SK-N-SH treated with all-trans-retinoic acid at 6 μM for 48 hours (cell line): Measurements from ENCODE around the gene FAM217B.

ENCODE experiments used
- ATAC-seq: fragments of 200-7000 bp; cut with Tn5 transposase; 3 replicates; pipeline ENCODE4 v1.9.1; 2020; ENCODE audit warnings: mild to moderate bottlenecking, moderate library complexity
- ARNTL ChIP-seq: fragments of 450-650 bp; formaldehyde crosslinking; IDR thresholded peaks from 2 replicates; pipeline ENCODE4 v1.5.0; 2020; ENCODE audit warnings: low read depth, mild to moderate bottlenecking, moderate library complexity, borderline replicate concordance
- CSDC2 ChIP-seq: fragments of 250-450 bp; sonication (Bioruptor Pico); IDR thresholded peaks from 2 replicates; pipeline ENCODE4 v1.5.0; 2020; ENCODE audit warnings: mild to moderate bottlenecking, moderate library complexity
- ESRRG ChIP-seq: fragments of 250-450 bp; sonication (Bioruptor Pico); IDR thresholded peaks from 2 replicates; pipeline ENCODE4 v1.6.1; 2021; ENCODE audit warnings: mild to moderate bottlenecking
- GLIS3 ChIP-seq: fragments of 250-450 bp; sonication (Bioruptor Pico); IDR thresholded peaks from 2 replicates; pipeline ENCODE4 v1.5.0; 2020; ENCODE audit warnings: mild to moderate bottlenecking, moderate library complexity
- ISL1 ChIP-seq: fragments of 250-450 bp; sonication (Bioruptor Pico); IDR thresholded peaks from 2 replicates; pipeline ENCODE4 v2.1.2; 2022; ENCODE audit warnings: mild to moderate bottlenecking, moderate library complexity
- OSR1 ChIP-seq: fragments of 250-450 bp; sonication (Bioruptor Pico); IDR thresholded peaks from 2 replicates; pipeline ENCODE4 v1.8.0; 2022; ENCODE audit warnings: moderate library complexity, mild to moderate bottlenecking, inconsistent platforms
- PPARA ChIP-seq: fragments of 250-450 bp; sonication (Bioruptor Pico); IDR thresholded peaks from 2 replicates; pipeline ENCODE4 v1.5.0; 2020; ENCODE audit warnings: mild to moderate bottlenecking, borderline replicate concordance
- RARB ChIP-seq: fragments of 250-450 bp; sonication (Bioruptor Pico); IDR thresholded peaks from 2 replicates; pipeline ENCODE4 v1.8.0; 2021; ENCODE audit warnings: mild to moderate bottlenecking, moderate library complexity
- TCF4 ChIP-seq: fragments of 250-450 bp; sonication (Bioruptor Pico); IDR thresholded peaks from 2 replicates; pipeline ENCODE4 v1.8.0; 2021; ENCODE audit warnings: mild to moderate bottlenecking, moderate library complexity, borderline replicate concordance
- TOX ChIP-seq: fragments of 250-450 bp; sonication (Bioruptor Pico); IDR thresholded peaks from 2 replicates; pipeline ENCODE4 v1.8.0; 2021; ENCODE audit warnings: mild to moderate bottlenecking, moderate library complexity, borderline replicate concordance
- ZC3H10 ChIP-seq: fragments of 250-450 bp; sonication (Bioruptor Pico); IDR thresholded peaks from 2 replicates; pipeline ENCODE4 v1.5.1; 2021; ENCODE audit warnings: mild to moderate bottlenecking, moderate library complexity
- ZFP3 ChIP-seq: fragments of 250-450 bp; sonication (Bioruptor Pico); IDR thresholded peaks from 2 replicates; pipeline ENCODE4 v1.5.0; 2020; ENCODE audit warnings: mild to moderate bottlenecking, moderate library complexity
- ZNF565 ChIP-seq: fragments of 450-650 bp; formaldehyde crosslinking; conservative IDR thresholded peaks from 2 replicates; pipeline ENCODE4 v1.5.0; 2020; ENCODE audit warnings: low read depth, mild to moderate bottlenecking, moderate library complexity
- ZNF70 ChIP-seq: fragments of 450-650 bp; formaldehyde crosslinking; IDR thresholded peaks from 2 replicates; pipeline ENCODE4 v1.5.0; 2020; ENCODE audit warnings: mild to moderate bottlenecking, moderate library complexity
- ZNF8 ChIP-seq: fragments of 450-650 bp; formaldehyde crosslinking; IDR thresholded peaks from 2 replicates; pipeline ENCODE4 v1.5.0; 2020; ENCODE audit warnings: mild to moderate bottlenecking, moderate library complexity
- TF ChIP-seq, protein P1 (sequence below): fragments of 250-450 bp; sonication (Bioruptor Pico); IDR thresholded peaks from 2 replicates; pipeline ENCODE4 v1.5.0; 2020; ENCODE audit warnings: mild to moderate bottlenecking, moderate library complexity
- TF ChIP-seq, protein P2 (sequence below): fragments of 250-450 bp; sonication (Bioruptor Pico); IDR thresholded peaks from 2 replicates; pipeline ENCODE4 v1.5.1; 2021; ENCODE audit warnings: mild to moderate bottlenecking, moderate library complexity
- TF ChIP-seq, protein P3 (sequence below): fragments of 250-450 bp; sonication (Bioruptor Pico); IDR thresholded peaks from 2 replicates; pipeline ENCODE4 v1.5.1; 2020; ENCODE audit warnings: low read depth, mild to moderate bottlenecking, moderate library complexity
- TF ChIP-seq, protein P4 (sequence below): fragments of 250-450 bp; sonication (Bioruptor Pico); IDR thresholded peaks from 2 replicates; pipeline ENCODE4 v1.8.0; 2021; ENCODE audit warnings: low read depth, mild to moderate bottlenecking, moderate library complexity, borderline replicate concordance

Gene FAM217B

DNA sequence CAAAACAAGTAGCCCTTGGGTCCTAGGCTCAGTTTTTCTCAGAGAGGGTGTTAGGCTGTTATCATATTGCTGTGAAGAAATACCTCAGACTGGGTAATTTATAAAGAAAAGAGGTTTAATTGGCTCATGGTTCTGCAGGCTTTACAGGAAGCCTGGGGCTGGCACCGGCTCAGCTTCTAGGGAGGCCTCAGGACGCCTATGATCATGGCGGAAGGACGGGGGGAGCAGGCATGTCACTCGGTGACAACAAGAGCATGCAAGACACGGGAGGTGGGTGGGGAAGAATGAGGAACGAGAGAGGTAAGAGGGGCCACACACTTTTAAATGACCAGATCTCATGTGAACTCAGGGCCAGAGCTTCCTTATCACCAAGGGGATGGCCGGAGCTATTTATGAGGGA is 45.0 kb downstream of the FAM217B start:
- no peak for TF ChIP-seq ZNF70
- TF ChIP-seq TOX (CRISPR knock-in tag), result no peak
- no peak for TF ChIP-seq ARNTL
- no peak for TF ChIP-seq PPARA
- TF ChIP-seq, protein P1, sequence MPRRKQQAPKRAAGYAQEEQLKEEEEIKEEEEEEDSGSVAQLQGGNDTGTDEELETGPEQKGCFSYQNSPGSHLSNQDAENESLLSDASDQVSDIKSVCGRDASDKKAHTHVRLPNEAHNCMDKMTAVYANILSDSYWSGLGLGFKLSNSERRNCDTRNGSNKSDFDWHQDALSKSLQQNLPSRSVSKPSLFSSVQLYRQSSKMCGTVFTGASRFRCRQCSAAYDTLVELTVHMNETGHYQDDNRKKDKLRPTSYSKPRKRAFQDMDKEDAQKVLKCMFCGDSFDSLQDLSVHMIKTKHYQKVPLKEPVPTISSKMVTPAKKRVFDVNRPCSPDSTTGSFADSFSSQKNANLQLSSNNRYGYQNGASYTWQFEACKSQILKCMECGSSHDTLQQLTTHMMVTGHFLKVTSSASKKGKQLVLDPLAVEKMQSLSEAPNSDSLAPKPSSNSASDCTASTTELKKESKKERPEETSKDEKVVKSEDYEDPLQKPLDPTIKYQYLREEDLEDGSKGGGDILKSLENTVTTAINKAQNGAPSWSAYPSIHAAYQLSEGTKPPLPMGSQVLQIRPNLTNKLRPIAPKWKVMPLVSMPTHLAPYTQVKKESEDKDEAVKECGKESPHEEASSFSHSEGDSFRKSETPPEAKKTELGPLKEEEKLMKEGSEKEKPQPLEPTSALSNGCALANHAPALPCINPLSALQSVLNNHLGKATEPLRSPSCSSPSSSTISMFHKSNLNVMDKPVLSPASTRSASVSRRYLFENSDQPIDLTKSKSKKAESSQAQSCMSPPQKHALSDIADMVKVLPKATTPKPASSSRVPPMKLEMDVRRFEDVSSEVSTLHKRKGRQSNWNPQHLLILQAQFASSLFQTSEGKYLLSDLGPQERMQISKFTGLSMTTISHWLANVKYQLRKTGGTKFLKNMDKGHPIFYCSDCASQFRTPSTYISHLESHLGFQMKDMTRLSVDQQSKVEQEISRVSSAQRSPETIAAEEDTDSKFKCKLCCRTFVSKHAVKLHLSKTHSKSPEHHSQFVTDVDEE, result no peak
- no peak for TF ChIP-seq ESRRG
- no peak for TF ChIP-seq ZNF8
- no peak for TF ChIP-seq ISL1 (CRISPR knock-in tag)
- TF ChIP-seq, protein P2, sequence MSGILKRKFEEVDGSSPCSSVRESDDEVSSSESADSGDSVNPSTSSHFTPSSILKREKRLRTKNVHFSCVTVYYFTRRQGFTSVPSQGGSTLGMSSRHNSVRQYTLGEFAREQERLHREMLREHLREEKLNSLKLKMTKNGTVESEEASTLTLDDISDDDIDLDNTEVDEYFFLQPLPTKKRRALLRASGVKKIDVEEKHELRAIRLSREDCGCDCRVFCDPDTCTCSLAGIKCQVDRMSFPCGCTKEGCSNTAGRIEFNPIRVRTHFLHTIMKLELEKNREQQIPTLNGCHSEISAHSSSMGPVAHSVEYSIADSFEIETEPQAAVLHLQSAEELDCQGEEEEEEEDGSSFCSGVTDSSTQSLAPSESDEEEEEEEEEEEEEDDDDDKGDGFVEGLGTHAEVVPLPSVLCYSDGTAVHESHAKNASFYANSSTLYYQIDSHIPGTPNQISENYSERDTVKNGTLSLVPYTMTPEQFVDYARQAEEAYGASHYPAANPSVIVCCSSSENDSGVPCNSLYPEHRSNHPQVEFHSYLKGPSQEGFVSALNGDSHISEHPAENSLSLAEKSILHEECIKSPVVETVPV (CRISPR knock-in tag), result no peak
- no peak for TF ChIP-seq GLIS3 (CRISPR knock-in tag)
- TF ChIP-seq RARB, result no peak
- no peak for ATAC-seq

DNA sequence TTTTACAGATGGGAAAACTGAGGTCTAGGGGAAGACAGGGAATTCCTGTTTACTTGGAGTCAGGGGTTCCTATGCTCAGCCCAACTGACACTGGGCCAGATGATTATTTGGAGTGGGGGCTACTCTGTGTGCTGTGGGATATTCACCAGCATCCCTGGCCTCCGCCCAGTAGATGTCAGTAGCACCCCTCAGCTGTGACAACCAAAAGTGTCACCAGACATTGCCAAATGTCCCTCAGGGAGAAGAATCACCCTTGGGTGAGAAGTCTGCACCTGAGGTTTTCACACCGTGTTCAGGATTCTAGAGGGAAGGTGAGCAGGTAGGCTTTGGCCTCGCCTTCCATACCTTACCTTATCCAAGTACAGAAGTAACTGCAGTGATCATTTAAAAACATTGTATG is 45.7 kb downstream of the FAM217B start:
- ATAC-seq, result no peak
- TF ChIP-seq, protein P3, sequence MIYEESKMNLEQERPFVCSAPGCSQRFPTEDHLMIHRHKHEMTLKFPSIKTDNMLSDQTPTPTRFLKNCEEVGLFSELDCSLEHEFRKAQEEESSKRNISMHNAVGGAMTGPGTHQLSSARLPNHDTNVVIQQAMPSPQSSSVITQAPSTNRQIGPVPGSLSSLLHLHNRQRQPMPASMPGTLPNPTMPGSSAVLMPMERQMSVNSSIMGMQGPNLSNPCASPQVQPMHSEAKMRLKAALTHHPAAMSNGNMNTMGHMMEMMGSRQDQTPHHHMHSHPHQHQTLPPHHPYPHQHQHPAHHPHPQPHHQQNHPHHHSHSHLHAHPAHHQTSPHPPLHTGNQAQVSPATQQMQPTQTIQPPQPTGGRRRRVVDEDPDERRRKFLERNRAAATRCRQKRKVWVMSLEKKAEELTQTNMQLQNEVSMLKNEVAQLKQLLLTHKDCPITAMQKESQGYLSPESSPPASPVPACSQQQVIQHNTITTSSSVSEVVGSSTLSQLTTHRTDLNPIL (CRISPR knock-in tag), result no peak
- TF ChIP-seq OSR1 (CRISPR knock-in tag) (no peak), ZNF8 (no peak), CSDC2 (CRISPR knock-in tag) (no peak), TCF4 (no peak), ZNF565 (CRISPR knock-in tag) (no peak), ISL1 (CRISPR knock-in tag) (no peak)

DNA sequence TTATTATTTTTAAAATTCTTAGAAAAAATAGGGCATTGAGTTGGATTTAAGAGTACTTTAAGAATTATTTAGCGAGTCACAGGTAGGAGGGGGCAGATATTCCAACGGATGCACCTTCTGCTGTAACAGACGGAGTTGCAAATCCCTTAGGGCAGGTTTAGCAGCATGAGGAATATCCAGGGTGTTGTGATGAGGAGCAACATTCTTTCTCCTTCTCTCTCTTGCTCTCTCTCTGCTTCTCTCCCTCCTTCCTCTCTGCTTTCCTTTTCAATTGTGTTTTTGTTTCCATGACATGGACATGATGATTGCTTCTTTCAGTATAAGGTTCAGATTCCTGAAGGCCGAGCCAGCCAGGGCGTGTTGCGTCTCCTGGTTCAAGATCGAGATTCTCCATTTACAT is 46.9 kb downstream of the FAM217B start:
- ATAC-seq, result no peak
- no peak for TF ChIP-seq ESRRG
- TF ChIP-seq, all 23 proteins: peak for 0

DNA sequence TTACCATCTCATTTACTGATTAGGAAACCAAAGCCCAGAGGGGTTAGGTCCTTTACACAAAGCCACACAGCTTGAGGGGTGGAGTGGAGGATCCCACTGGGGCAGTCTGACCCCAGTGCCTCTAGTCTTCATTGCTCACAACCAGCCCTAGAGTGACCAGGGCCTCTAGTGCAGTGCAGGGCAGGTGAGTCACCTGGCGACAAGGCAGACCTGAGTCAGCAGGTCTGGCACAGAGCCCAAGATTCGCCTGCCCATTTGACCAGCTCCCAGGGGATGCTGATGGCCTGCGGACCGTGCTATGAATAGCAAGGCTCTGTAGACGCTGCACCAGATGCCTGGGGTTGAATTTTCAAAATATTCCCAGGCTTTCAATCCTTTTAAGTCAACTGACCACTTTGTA is 48.0 kb downstream of the FAM217B start:
- ATAC-seq, result no peak

More for the DNA sequence above, 48.0 kb downstream of the FAM217B start:
- TF ChIP-seq PPARA (no peak), ARNTL (no peak), OSR1 (CRISPR knock-in tag) (no peak), ZFP3 (CRISPR knock-in tag) (no peak), ZC3H10 (CRISPR knock-in tag) (no peak), TCF4 (no peak), ISL1 (CRISPR knock-in tag) (no peak), CSDC2 (CRISPR knock-in tag) (no peak), ZNF565 (CRISPR knock-in tag) (no peak), GLIS3 (CRISPR knock-in tag) (no peak), ESRRG (no peak), RARB (no peak), TOX (CRISPR knock-in tag) (no peak)
- TF ChIP-seq, protein P1, result no peak
- TF ChIP-seq, protein P4, sequence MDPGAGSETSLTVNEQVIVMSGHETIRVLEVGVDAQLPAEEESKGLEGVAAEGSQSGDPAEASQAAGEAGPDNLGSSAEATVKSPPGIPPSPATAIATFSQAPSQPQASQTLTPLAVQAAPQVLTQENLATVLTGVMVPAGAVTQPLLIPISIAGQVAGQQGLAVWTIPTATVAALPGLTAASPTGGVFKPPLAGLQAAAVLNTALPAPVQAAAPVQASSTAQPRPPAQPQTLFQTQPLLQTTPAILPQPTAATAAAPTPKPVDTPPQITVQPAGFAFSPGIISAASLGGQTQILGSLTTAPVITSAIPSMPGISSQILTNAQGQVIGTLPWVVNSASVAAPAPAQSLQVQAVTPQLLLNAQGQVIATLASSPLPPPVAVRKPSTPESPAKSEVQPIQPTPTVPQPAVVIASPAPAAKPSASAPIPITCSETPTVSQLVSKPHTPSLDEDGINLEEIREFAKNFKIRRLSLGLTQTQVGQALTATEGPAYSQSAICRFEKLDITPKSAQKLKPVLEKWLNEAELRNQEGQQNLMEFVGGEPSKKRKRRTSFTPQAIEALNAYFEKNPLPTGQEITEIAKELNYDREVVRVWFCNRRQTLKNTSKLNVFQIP (CRISPR knock-in tag), result no peak
- TF ChIP-seq, protein P3 (CRISPR knock-in tag), result no peak
